ENCODE measurements around the gene RNF133.
A peak's percentile ranks its signal among the peaks of the same experiment; 100 is the strongest.
"Not testable (repeated sequence)": the region's sequence is repeated elsewhere in the genome, so short reads cannot be mapped to it uniquely, and the experiment has no call there.

RNF133 gene

GRCh38 chr7:122702872-122703510 is 4.1 kb upstream of the RNF133 start, which contains the start of gene RNF148:
TSS of gene RNF148 (minus strand) at chr7:122702922. CDS start at chr7:122702750, 172 bp downstream.
- Mint-ChIP-seq H3K9me3 (peaks cover 3% of the 10 kb centered on the region), H3K27me3 (no peaks in the 10 kb centered on the region), H3K4me3 (no peak within 1 kb of the TSS), H3K4me1 (no peaks in the 10 kb centered on the region), H3K36me3 (no peaks in the 10 kb centered on the region), H3K27ac (no peak within 1 kb of the TSS)
- ATAC-seq, result no peak

- no peak overlapping the region for H3K4me3 Mint-ChIP-seq
- no peaks in the 10 kb centered on the region for H3K4me1 Mint-ChIP-seq
- H3K36me3 Mint-ChIP-seq, result no peaks in the 10 kb centered on the region
- H3K27me3 Mint-ChIP-seq, result no peaks in the 10 kb centered on the region
- H3K27ac Mint-ChIP-seq, result no peak overlapping the region
- peaks cover 6% of the 10 kb centered on the region for H3K9me3 Mint-ChIP-seq
- no peak for ATAC-seq
Observed at GRCh38 chr7:122695816-122696215, 3.1 kb downstream of the RNF133 start.

GRCh38 chr7:122694697-122695096 is 4.2 kb downstream of the RNF133 start:
- peaks cover 6% of the 10 kb centered on the region for H3K9me3 Mint-ChIP-seq
- ATAC-seq, result no peak

GRCh38 chr7:122692769-122693309 is 6.1 kb downstream of the RNF133 start:
- no peak for ATAC-seq
- Mint-ChIP-seq H3K27me3 (no peaks in the 10 kb centered on the region), H3K4me3 (no peak overlapping the region), H3K36me3 (no peaks in the 10 kb centered on the region), H3K9me3 (peaks cover 6% of the 10 kb centered on the region), H3K27ac (no peak overlapping the region), H3K4me1 (no peaks in the 10 kb centered on the region)

More at GRCh38 chr7:122694697-122695096, 4.2 kb downstream of the RNF133 start:
- no peak overlapping the region for H3K4me3 Mint-ChIP-seq
- no peaks in the 10 kb centered on the region for H3K4me1 Mint-ChIP-seq
- H3K36me3 Mint-ChIP-seq, result no peaks in the 10 kb centered on the region
- H3K27me3 Mint-ChIP-seq, result no peaks in the 10 kb centered on the region
- no peak overlapping the region for H3K27ac Mint-ChIP-seq

GRCh38 chr7:122691569-122692235 is 7.2 kb downstream of the RNF133 start:
- Mint-ChIP-seq H3K4me3 (no peak overlapping the region), H3K27me3 (no peaks in the 10 kb centered on the region), H3K36me3 (no peaks in the 10 kb centered on the region), H3K9me3 (peaks cover 6% of the 10 kb centered on the region), H3K4me1 (no peaks in the 10 kb centered on the region), H3K27ac (no peak overlapping the region)
- ATAC-seq, result no peak

GRCh38 chr7:122689346-122690109 is 9.4 kb downstream of the RNF133 start:
- no peak overlapping the region for H3K27ac Mint-ChIP-seq
- H3K4me3 Mint-ChIP-seq, result no peak overlapping the region
- no peaks in the 10 kb centered on the region for H3K4me1 Mint-ChIP-seq
- no peak for ATAC-seq
- no peaks in the 10 kb centered on the region for H3K27me3 Mint-ChIP-seq
- H3K36me3 Mint-ChIP-seq, result no peaks in the 10 kb centered on the region
- peaks cover 6% of the 10 kb centered on the region for H3K9me3 Mint-ChIP-seq

- H3K27me3 Mint-ChIP-seq, result no peaks in the 10 kb centered on the region
- no peaks in the 10 kb centered on the region for H3K36me3 Mint-ChIP-seq
- no peak overlapping the region for H3K4me3 Mint-ChIP-seq
- H3K9me3 Mint-ChIP-seq, result peaks cover 6% of the 10 kb centered on the region
- H3K4me1 Mint-ChIP-seq, result no peaks in the 10 kb centered on the region
- no peak for ATAC-seq
- H3K27ac Mint-ChIP-seq, result no peak overlapping the region
Observed at GRCh38 chr7:122688400-122688998, 10.4 kb downstream of the RNF133 start.

- Mint-ChIP-seq H3K4me1 (no peaks in the 10 kb centered on the region), H3K27me3 (no peaks in the 10 kb centered on the region), H3K36me3 (no peaks in the 10 kb centered on the region), H3K9me3 (no peaks in the 10 kb centered on the region), H3K4me3 (no peak overlapping the region), H3K27ac (no peak overlapping the region)
- no peak for ATAC-seq
Observed at GRCh38 chr7:122686360-122686878, 12.5 kb downstream of the RNF133 start.

GRCh38 chr7:122684504-122684903 is 14.4 kb downstream of the RNF133 start:
- no peak for ATAC-seq
- Mint-ChIP-seq H3K36me3 (no peaks in the 10 kb centered on the region), H3K27ac (no peak overlapping the region)

GRCh38 chr7:122682815-122683550 is 15.9 kb downstream of the RNF133 start:
- no peaks in the 10 kb centered on the region for H3K27me3 Mint-ChIP-seq
- no peaks in the 10 kb centered on the region for H3K36me3 Mint-ChIP-seq
- H3K4me3 Mint-ChIP-seq, result no peak overlapping the region
- no peak overlapping the region for H3K27ac Mint-ChIP-seq
- no peaks in the 10 kb centered on the region for H3K9me3 Mint-ChIP-seq
- ATAC-seq, result peak; percentile 24
- no peaks in the 10 kb centered on the region for H3K4me1 Mint-ChIP-seq

More at GRCh38 chr7:122684504-122684903, 14.4 kb downstream of the RNF133 start:
- no peaks in the 10 kb centered on the region for H3K9me3 Mint-ChIP-seq
- no peaks in the 10 kb centered on the region for H3K4me1 Mint-ChIP-seq
- no peaks in the 10 kb centered on the region for H3K27me3 Mint-ChIP-seq
- H3K4me3 Mint-ChIP-seq, result no peak overlapping the region

- H3K4me1 Mint-ChIP-seq, H3K27ac Mint-ChIP-seq, ATAC-seq, H3K27me3 Mint-ChIP-seq, H3K4me3 Mint-ChIP-seq, H3K9me3 Mint-ChIP-seq, H3K36me3 Mint-ChIP-seq: not testable (repeated sequence)
Observed at GRCh38 chr7:122681186-122681585, 17.7 kb downstream of the RNF133 start.

GRCh38 chr7:122679813-122680212 is 19.1 kb downstream of the RNF133 start:
- Mint-ChIP-seq H3K9me3 (no peaks in the 10 kb centered on the region), H3K27me3 (no peaks in the 10 kb centered on the region), H3K4me1 (no peaks in the 10 kb centered on the region), H3K36me3 (no peaks in the 10 kb centered on the region), H3K27ac (no peak overlapping the region), H3K4me3 (no peak overlapping the region)
- no peak for ATAC-seq

- not testable (repeated sequence) for H3K36me3 Mint-ChIP-seq, H3K27ac Mint-ChIP-seq, H3K27me3 Mint-ChIP-seq, H3K4me3 Mint-ChIP-seq, H3K4me1 Mint-ChIP-seq, H3K9me3 Mint-ChIP-seq, ATAC-seq
Observed at GRCh38 chr7:122679269-122679709, 19.6 kb downstream of the RNF133 start.

GRCh38 chr7:122677149-122677548 is 21.8 kb downstream of the RNF133 start:
- H3K27ac Mint-ChIP-seq, result no peak overlapping the region

More at GRCh38 chr7:122677149-122677548, 21.8 kb downstream of the RNF133 start:
- Mint-ChIP-seq H3K4me3 (no peak overlapping the region), H3K36me3 (no peaks in the 10 kb centered on the region), H3K9me3 (no peaks in the 10 kb centered on the region), H3K27me3 (no peaks in the 10 kb centered on the region), H3K4me1 (no peaks in the 10 kb centered on the region)
- peak; percentile 31 for ATAC-seq

Data from stimulated activated memory B cell treated with anti-CD40 and anti-IgM and Interleukin-4, amounts not matched to agents 10 μg/mL and 1 μg/mL and 100 μg/mL, for 72 hours (primary cell).